Osteocyte (in vitro differentiated cells): ENCODE measurements around the gene PROSER1. TPM values are rescaled to one million over a fixed set of nuclear protein-coding genes. Genes with fewer than 3 reads are reported as not detected.
A peak's percentile ranks its signal among the peaks of the same experiment; 100 is the strongest.

ENCODE experiments used
- DNase-seq: peaks from one replicate; pipeline ENCODE4 v3.0.0; 2021; ENCODE audit warnings: mixed read lengths; ENCODE audit not compliant: unreplicated experiment; ENCODE audit errors: extremely low spot score
- H3K27ac Mint-ChIP-seq: one replicate; pipeline ENCODE4 v1.8.0; 2021; ENCODE audit warnings: mild to moderate bottlenecking, mixed read lengths; ENCODE audit not compliant: unreplicated experiment
- H3K27me3 Mint-ChIP-seq: one replicate; pipeline ENCODE4 v1.8.0; 2021; ENCODE audit warnings: mixed read lengths; ENCODE audit not compliant: unreplicated experiment
- H3K36me3 Mint-ChIP-seq: one replicate; pipeline ENCODE4 v1.8.0; 2021; ENCODE audit warnings: mixed read lengths; ENCODE audit not compliant: unreplicated experiment
- H3K4me1 Mint-ChIP-seq: one replicate; pipeline ENCODE4 v1.8.0; 2021; ENCODE audit warnings: mixed read lengths; ENCODE audit not compliant: unreplicated experiment
- H3K4me3 Mint-ChIP-seq: one replicate; pipeline ENCODE4 v1.8.0; 2021; ENCODE audit warnings: mild to moderate bottlenecking, moderate library complexity, mixed read lengths; ENCODE audit not compliant: unreplicated experiment
- H3K9me3 Mint-ChIP-seq: one replicate; pipeline ENCODE4 v1.8.0; 2021; ENCODE audit warnings: mixed read lengths; ENCODE audit not compliant: unreplicated experiment
- total RNA-seq: library from RNA; stranded (reverse); gene quantifications from 2 replicates; pipeline ENCODE4 v1.2.1, GENCODE V29; 2021
- TF ChIP-seq, protein P1 (sequence below): fragments of 200-600 bp; sonication (generic); IDR thresholded peaks from 2 replicates; pipeline ENCODE4 v1.5.0; 2021; ENCODE audit warnings: antibody characterized with exemption, mild to moderate bottlenecking, moderate library complexity

PROSER1 gene
- total RNA-seq, 1 donor from 2014 or later: 31.7 TPM

GRCh38 chr13:39058040-39058439 lies 20.2 kb upstream of the PROSER1 start:
- no peaks in the 10 kb centered on the region for H3K27me3 Mint-ChIP-seq
- no peaks in the 10 kb centered on the region for H3K4me1 Mint-ChIP-seq
- H3K27ac Mint-ChIP-seq: no peak overlapping the region
- TF ChIP-seq, protein P1, sequence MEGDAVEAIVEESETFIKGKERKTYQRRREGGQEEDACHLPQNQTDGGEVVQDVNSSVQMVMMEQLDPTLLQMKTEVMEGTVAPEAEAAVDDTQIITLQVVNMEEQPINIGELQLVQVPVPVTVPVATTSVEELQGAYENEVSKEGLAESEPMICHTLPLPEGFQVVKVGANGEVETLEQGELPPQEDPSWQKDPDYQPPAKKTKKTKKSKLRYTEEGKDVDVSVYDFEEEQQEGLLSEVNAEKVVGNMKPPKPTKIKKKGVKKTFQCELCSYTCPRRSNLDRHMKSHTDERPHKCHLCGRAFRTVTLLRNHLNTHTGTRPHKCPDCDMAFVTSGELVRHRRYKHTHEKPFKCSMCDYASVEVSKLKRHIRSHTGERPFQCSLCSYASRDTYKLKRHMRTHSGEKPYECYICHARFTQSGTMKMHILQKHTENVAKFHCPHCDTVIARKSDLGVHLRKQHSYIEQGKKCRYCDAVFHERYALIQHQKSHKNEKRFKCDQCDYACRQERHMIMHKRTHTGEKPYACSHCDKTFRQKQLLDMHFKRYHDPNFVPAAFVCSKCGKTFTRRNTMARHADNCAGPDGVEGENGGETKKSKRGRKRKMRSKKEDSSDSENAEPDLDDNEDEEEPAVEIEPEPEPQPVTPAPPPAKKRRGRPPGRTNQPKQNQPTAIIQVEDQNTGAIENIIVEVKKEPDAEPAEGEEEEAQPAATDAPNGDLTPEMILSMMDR: no peak
- no peak for DNase-seq
- peaks cover 16% of the 10 kb centered on the region for H3K9me3 Mint-ChIP-seq
- H3K4me3 Mint-ChIP-seq: no peak overlapping the region
- H3K36me3 Mint-ChIP-seq: peaks cover 20% of the 10 kb centered on the region

- TF ChIP-seq, protein P1: no peak
- peaks cover 16% of the 10 kb centered on the region for H3K9me3 Mint-ChIP-seq
- no peak overlapping the region for H3K27ac Mint-ChIP-seq
- no peaks in the 10 kb centered on the region for H3K27me3 Mint-ChIP-seq
- H3K4me3 Mint-ChIP-seq: no peak overlapping the region
- peaks cover 2% of the 10 kb centered on the region for H3K4me1 Mint-ChIP-seq
- peaks cover 21% of the 10 kb centered on the region for H3K36me3 Mint-ChIP-seq
- no peak for DNase-seq
These were observed 18.1 kb upstream of the PROSER1 start for GRCh38 chr13:39056018-39056417.

DNA sequence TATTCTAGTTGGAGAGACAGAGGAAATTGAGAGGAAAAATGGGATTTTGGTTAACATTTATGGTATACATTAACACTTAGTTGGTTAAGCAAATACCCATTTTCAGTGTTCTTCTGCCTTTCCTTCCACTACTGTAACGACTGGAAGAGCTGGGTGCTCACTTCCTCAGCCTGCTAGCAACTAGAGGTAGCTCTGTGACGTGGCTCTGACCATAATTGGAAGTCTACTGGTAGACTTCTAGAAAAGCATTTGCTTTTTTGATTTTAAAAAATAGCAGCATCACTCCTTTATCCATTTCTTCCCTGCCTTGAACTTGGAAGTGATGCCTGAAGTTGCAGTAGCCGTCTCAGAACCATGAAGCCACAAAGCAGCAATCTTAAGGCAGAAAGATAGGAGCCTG lies 16.2 kb upstream of the PROSER1 start:
- no peak for DNase-seq
- peaks cover 2% of the 10 kb centered on the region for H3K4me1 Mint-ChIP-seq
- peaks cover 16% of the 10 kb centered on the region for H3K36me3 Mint-ChIP-seq
- no peaks in the 10 kb centered on the region for H3K27me3 Mint-ChIP-seq
- H3K4me3 Mint-ChIP-seq: no peak overlapping the region
- H3K27ac Mint-ChIP-seq: no peak overlapping the region
- TF ChIP-seq, protein P1: no peak
- peaks cover 9% of the 10 kb centered on the region for H3K9me3 Mint-ChIP-seq

GRCh38 chr13:39052944-39053343 lies 15.1 kb upstream of the PROSER1 start:
- peaks cover 2% of the 10 kb centered on the region for H3K4me1 Mint-ChIP-seq
- no peaks in the 10 kb centered on the region for H3K27me3 Mint-ChIP-seq
- no peak for DNase-seq
- peaks cover 17% of the 10 kb centered on the region for H3K36me3 Mint-ChIP-seq
- TF ChIP-seq, protein P1: no peak
- no peak overlapping the region for H3K27ac Mint-ChIP-seq
- no peak overlapping the region for H3K4me3 Mint-ChIP-seq
- H3K9me3 Mint-ChIP-seq: peaks cover 9% of the 10 kb centered on the region

GRCh38 chr13:39051157-39051556 lies 13.3 kb upstream of the PROSER1 start:
- Mint-ChIP-seq H3K27me3 (no peaks in the 10 kb centered on the region), H3K4me1 (peaks cover 2% of the 10 kb centered on the region), H3K27ac (no peak overlapping the region), H3K9me3 (no peaks in the 10 kb centered on the region), H3K36me3 (peaks cover 15% of the 10 kb centered on the region), H3K4me3 (no peak overlapping the region)
- TF ChIP-seq, protein P1: peak; percentile 62
- DNase-seq: no peak
